HG03095 (cell line): ENCODE measurements around the gene HMCES.

Experiments used
- ATAC-seq: cut with Tn5 transposase; IDR thresholded peaks from one replicate; pipeline ENCODE4 v1.9.1; 2021; ENCODE audit warnings: moderate library complexity; ENCODE audit not compliant: unreplicated experiment

The HMCES gene, protein sequence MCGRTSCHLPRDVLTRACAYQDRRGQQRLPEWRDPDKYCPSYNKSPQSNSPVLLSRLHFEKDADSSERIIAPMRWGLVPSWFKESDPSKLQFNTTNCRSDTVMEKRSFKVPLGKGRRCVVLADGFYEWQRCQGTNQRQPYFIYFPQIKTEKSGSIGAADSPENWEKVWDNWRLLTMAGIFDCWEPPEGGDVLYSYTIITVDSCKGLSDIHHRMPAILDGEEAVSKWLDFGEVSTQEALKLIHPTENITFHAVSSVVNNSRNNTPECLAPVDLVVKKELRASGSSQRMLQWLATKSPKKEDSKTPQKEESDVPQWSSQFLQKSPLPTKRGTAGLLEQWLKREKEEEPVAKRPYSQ

DNA sequence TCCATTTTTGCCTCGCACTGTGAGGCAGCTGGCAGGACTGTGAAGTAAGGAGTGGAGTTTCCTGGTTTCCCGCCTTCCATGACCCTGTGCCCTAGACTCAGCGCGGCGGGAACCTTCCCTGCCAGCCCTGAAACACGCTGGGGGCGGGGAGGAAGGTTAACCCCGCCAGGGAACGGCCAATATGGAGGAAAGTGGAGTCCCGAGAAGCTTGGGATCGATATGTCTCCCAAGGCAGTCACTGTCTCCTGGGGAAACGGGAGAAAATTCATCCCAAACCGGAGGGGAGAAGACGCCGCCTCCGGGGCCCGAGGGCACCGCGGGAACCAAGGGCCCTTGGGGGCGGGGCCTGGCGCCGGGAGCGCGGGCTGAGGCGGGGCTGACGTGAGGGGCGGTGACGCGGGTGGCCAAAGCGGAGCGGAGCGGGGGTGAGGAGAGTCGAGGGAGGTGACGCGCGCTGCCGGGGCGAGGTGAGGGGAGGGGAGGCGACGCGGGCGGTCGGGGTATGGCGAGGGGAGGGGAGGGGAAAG, at the start of gene HMCES:
TSS of gene HMCES (plus strand) at position 432 of the 527 bp plus-strand sequence. CDS start 863 bp downstream, outside the sequence.
- peak; percentile 46 for ATAC-seq

DNA sequence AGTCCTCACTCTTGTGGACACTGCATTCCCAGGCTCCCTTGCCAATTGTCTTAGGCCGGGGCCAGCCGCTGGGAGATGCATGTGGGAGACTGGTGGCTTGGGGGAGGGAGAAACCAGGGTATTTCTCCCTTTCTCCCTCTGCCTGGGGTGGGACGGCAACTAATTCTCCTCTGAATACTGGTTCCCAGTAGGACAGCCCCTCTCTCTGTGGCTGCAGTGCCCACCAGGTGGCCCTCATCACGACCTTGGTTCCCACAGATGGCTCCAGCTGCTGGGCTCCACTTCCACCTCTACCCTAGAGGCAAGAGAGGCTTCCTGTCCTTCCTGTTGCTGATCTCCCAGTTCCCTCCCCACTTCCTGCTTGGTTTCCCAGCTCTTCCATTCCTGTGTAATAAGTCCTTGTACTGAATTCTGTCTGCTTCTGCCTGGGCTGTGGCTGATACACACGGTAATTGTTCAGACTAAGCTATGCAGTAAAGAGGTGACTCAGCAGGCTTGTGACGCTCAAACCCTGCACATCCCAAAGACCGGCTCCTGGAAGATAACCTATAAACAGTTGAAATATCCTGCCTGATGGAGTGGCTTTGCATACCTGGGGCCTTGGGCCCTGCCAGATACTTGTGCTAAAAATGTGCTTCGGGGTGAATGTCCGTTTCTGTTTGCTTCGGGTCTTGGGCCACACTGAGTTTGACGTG, 49.6 kb upstream of the HMCES start:
- no peak for ATAC-seq

DNA sequence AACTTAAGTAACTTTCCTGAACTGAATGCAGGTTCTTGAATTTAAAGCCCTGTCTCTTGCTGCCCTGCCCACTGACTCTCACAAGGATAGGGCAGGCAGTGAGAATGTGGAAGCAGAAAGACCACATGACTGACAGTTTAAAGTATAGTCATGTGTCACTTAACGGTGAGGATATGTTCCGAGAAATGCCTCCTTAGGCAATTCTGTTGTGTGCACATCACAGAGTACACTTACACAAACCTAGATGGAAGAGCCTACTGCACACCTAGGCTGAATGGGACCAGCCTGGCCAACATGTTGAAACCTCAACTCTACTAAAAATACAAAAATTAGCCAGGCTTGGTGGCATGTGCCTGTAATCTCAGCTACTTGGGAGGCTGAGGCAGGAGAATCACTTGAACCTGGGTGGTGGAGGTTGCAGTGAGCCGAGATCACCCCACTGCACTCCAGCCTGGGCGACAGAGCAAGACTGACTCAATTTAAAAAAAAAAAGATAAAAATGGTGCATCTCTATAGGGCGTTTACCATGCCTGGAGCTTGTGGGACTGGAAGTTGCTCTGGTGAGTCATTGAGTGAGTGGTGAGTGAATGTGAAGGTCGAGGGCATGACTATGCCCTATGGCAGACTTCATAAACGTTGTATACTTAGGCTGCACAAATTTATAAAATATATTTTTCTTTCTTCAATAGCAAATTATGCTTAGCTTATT, 48.2 kb upstream of the HMCES start:
- no peak for ATAC-seq

DNA sequence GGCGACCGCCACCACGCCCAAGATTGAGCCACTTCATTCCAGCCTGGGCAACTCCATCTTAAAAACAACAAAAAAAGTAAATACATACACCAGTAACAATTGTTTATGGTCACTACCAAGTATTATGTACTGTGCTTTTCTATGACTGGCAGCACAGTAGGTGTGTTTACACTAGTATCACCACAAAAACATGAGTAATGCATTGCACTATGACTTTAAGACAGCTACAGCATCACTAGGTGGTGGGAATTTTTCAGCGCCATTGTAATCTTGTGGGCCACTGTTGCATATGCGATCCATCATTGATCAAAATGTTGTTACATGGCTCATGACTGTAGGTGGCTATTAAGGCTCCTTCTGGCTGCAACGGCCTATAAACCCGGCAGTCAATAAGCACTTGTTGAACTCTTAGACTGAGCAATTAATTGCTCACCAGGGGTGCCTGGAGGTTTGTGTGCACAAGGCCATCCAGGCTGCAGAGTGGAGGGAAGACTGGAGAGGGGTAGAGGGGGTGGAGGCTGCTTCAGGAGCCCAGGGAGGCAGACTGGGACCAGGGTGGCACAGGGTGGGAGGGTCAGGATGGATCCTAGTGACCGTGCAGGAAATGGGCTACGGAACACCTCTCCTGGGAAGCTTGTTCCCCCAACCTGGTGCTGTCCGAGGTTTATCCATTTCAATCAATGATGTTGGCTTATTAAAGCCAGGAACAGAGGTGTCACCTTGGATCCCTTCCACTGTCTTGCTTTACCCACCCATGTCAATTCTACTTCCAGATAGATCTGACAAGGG, 47.1 kb upstream of the HMCES start:
- ATAC-seq = no peak

DNA sequence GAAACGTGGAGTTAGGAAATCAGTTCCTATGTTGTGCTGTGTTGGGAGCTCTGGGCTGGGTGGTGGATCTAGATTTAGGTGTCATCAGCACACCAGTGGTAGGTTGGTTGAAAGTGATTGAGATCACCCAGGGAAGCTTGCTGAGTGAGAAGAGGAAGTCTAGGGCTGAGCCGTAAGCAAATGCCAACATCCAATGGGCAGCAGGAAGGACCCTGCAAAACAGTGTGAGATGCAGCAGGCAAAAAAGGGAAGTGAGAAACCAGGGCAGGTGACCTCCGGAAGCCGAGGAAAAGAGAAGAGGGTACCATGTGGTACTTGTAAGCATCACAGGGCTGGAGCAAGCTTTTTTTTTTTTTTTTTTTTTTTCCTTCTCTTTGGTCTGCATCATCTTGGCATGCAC, 45.1 kb upstream of the HMCES start:
- ATAC-seq = peak; percentile 74

DNA sequence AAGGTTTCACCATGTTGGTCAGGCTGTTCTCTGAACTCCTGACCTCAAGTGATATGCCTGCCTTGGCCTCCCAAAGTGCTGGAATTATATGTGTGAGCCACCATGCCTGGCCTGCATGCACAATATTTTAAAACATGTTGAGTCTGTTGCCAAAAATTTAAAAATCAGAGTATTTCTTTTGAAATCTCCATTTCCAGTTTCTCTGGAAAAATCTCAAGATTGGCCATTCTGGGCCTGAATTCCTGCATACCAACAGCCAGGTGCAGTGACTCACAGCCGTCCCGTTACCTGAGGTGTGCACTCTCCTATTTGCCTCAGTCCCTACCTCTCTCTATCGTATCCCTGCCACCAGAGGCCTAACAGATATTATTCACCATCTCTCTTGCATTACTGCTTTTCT, 44.2 kb upstream of the HMCES start:
- no peak for ATAC-seq

DNA sequence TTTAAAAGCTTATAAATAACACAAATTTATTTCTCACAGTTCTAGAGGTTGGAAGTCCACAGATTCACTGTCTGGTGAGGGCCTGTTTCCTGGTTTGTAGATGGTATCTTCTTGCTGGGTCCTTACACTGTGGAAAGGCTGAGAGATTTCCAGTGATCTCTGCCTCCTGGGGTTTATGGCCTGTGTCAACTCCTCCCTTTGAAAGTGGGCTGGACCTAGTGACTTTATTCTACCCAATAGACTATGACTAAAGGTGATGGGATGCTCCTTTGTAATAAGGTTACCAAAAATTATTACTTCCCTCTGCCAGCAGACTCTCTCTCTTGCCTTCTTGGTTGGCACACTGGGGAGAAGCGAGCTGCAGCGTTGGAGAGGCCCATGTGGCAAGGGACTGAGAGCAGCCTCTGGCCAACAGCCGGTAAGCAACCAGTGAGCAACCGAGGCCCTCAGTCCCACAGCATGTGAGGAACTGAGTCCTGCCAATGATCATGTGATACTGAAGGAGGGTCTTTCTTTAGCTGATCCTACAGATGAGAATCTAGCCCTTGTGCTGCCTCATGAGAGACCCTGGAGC, 43.2 kb upstream of the HMCES start:
- no peak for ATAC-seq

DNA sequence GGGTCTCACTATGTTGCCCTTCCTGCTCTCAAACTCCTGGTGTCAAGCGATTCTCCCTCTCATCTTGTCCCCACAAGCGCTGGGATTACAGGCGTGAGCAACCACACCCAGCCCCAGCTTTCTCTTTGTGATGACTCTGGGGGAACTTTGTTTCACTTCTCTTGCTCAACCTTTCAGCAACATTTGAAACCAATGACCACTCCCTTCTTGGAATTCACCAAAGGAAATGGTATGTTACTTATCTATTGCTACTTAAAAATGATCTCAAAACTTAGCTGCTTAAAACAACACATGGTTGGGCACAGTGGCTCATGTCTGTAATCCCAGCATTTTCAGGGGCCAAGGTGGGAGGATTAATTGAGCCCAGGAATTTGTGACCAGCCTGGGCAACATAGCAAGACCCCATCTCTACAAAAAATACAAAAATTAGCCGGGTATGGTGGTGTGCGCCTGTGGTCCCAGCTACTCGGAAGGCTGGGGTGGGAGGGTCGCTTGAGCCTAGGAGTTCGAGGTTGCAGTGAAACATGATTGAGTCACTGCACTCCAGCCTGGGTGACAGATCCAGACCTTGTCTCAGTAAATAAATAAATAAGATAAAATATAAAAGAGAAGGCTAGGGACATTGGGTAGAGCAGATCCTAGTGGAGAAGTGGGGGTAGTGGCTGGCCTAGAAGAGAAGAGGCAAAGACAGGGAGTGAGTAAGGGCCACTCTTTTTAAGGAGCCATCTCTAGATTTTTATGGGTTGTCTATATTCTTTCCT, 39.5 kb upstream of the HMCES start:
- ATAC-seq = no peak

DNA sequence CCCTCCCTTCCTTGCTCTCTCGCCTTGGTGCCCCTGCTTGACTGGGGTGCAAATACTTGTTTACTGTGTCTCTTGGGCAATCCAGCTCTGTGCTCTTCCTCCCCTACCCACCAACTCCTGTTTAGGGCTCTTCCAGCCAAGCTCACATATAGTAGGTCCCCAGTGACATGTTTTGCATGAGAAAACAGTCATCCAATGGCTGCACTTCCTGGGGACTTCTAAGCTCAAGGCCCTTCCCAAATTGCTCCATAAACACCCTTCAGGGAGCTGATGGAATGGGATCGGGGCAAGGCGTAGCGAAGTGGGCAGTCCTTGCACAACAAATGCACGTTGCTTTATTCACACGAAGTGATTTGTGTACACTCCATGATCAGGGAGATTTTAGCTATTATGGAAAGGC, 38.7 kb upstream of the HMCES start:
- ATAC-seq = no peak

DNA sequence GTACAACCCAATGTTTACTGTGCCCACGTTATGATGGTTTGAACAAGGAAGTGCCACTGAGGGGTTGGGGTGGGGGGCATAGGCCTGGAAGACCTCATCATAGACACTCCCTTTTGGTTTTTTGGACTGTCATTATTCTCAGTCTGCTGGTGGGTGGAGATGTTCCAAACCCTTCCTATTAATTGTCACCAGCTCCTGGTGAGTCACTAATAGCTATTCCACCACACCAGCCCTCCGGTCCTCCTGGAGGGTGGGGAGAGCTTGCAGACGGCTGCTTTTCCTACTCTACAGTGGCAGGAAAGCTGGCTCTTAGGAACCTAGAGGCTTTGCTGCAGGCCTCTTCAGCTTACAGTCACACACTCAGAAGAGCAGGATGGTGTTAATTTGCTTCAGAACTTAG, 38.2 kb upstream of the HMCES start:
- ATAC-seq = no peak

DNA sequence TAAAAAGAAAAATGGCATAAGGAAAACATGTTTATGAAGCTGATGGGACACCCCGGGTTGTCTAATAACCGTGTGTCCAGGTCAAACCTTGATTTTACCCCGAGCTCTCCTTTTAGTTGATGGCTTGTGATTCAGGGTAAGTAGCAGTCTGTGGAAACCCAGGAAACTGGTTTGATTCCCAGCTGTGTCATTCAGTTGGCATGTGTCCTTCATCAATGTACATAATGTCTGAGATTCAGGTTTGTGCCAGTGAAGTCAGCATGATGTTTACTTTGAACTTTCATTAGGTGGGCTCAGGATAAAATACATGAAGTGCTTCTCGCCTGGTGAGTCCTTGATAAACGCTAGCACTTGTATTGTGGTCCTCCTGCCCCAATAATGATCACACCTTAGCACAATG, 33.5 kb upstream of the HMCES start:
- no peak for ATAC-seq

DNA sequence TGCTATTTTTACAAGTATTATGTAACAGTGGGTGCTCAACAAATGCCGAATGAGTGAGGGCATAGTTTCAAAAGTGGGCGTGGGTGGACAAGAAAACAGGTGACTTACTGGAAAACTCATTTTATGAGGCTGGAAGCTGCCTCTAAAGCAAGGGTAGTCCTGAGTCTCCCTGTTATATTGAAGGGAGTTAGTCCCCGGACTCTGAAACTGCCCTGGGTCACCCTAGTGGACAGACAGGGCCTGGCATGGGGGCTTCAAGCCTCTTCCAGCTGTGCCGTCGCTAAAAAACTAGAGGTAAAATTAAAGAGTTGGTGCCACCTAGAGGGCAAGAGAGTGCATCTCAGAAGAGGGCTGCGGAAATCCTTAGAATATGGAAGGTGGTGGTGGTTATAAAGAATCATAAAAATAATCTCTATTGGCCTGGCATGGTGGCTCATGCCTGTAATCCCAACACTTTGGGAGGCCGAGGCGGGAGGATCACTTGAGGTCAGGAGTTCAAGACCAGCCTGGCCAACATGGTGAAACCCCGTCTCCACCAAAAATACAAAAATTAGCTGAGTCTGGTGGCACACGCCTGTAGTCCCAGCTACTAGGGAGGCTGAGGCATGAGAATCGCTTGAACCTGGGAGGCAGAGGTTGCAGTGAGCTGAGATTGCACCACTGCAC, 32.9 kb upstream of the HMCES start:
- ATAC-seq = peak; percentile 52

DNA sequence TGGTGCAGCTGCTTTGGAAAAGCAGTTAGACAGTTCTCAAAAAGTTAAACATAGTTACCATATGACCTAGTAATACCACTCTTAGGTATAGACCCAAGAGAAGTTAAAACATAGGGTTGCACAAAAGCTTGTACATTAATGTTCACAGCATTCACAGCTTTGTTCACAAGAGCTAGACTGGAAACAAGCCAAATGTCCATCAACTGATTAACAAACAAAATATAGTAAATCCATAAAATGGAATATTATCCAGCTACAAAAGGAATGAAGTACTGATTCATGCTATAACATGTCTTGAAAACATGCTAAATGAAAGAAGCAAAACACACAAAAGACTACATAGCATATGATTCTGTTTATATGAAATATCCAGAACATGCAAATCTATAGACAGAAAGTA, 32.0 kb upstream of the HMCES start:
- ATAC-seq = no peak

DNA sequence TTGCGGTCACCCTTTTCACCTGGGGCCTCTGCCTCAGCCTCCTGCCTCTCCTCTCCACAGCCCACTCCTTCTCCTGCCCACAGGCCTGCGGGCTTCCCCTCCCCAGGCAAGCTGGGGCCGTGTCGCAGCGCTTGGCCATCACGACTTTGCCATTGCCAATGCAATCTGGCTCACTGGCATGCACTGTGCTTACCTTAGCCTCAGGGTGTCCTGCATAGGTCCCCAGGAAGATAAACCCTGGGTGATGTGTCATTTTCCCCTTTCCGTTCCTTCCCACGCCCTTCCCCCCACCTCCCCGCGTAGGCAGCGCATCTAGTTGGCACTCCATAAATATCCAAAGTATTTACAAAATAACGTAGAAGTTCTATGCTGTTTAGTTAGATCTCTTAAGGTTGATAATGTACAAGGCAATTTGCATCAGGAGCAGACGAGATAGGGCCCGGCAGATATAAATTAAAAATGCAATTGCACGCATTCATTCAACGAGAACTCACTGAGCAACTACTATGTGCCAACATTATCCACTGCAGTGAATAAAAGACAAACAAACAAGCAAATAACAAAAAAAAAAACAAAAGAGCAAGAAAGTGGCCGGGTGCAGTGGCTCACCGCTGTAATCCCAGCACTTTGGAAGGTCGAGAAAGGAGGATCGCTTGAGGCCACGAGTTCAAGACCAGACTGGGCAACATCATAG, 30.2 kb upstream of the HMCES start:
- ATAC-seq = no peak

DNA sequence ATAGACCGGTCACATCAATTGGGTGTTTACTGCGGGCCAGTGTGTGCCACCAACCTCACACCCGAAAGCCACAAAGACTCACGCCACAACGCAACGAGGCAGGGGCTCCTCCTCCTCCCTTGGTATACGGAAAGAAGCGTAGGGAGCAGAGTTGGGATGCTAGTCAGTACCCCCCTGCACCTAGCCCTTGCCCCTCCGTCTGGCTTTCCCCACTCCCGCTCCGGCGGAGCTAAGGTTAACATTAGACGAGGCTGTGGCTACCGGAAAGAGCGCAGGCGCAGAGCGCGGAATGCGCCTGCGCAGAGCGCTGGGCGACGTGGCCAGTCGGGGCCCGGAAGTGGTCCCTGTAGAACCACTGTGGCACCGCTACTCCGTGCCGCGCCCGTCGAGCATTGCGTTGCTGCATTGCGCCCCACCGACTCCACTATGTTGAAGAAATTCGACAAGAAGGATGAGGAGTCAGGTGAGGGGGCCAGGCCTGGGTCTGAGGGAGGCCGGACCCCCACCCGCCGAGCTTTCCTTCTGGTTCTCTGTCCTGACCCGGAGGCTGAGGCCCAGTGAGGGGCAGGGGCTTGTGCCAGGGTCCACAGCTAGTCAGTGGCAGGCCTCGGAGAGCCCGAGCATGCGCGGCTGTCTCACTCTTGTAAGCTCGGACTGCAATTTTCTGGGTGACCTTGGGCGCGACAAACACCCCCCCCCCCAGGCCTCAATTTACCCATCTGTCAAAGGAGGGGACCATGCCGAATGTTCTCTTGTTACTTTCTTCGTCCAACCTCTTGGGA, 29.2 kb upstream of the HMCES start, which contains the start of gene COPG1:
TSS of gene COPG1 (plus strand) at position 323 of the 782 bp plus-strand sequence. CDS start at position 427, 104 bp downstream.
- ATAC-seq = peak; percentile 81

DNA sequence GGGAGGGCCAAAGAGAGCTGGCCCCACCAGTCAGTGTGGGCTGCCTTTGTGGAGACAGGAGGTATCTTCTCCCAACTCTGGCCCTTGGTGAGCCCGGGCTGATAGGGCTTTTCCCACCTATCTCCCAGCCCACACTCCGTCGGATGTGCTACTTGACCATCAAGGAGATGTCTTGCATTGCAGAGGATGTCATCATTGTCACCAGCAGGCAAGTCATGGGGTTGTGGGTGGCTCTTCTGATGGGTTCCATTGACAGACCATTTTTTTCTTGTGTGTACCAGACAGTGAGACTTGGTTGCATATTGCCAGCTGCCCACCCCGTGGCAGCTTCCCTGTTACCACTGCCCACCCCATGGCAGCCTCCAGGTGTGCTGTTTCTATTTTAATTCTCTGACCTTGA, 25.9 kb upstream of the HMCES start:
- no peak for ATAC-seq

DNA sequence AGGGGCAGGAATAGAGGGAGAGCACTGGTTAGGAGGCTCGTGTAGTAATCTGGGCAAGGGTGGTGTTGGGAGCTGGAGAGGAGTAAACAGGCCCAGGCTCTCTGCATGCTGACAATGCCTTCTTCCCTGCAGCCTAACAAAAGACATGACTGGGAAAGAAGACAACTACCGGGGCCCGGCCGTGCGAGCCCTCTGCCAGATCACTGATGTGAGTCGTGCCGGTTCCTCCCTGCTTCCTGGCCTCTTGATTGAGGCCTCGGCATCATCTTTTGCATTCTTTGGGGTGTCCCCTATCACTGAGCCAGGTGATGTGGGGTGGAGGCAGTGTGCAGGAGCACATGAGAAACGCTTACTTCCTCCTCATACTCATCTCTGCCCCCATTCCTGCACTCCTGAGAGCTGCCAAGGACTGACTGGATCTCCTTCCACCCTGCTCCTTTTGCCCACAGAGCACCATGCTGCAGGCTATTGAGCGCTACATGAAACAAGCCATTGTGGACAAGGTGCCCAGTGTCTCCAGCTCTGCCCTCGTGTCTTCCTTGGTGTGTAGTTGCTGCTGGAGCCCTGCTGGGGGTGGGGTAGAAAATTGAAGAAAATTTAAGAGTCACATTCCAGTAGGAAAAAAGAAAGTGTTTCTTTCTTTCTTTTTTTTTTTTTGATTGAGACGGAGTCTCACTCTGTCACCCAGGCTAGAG, 24.0 kb upstream of the HMCES start:
- ATAC-seq = no peak
